Stimulated activated naive CD8-positive, alpha-beta T cell treated with anti-CD3 and anti-CD28 coated beads, Interleukin-15, Interleukin-2, amounts not matched to agents 100 U/mL and 50 U/mL, for 24 hours (primary cell): Measurements from ENCODE around the gene PRRG3.

Experiments
- ATAC-seq: fragments of 150-1000 bp; cut with Tn5 transposase; one replicate; pipeline ENCODE4 v1.10.0; 2021
- DNase-seq: peaks from one replicate; pipeline ENCODE4 v3.0.0; 2021

Gene PRRG3

GRCh38 chrX:151708821-151709220 is 13.6 kb downstream of the PRRG3 start:
- DNase-seq (no peak), ATAC-seq (no peak)

- no peak for DNase-seq
- no peak for ATAC-seq
Measured at GRCh38 chrX:151710457-151710856, 15.2 kb downstream of the PRRG3 start.

- DNase-seq (no peak), ATAC-seq (no peak)
Measured at GRCh38 chrX:151711154-151711553, 15.9 kb downstream of the PRRG3 start.

- no peak for DNase-seq
- ATAC-seq, result no peak
Measured at GRCh38 chrX:151711787-151712186, 16.5 kb downstream of the PRRG3 start.

GRCh38 chrX:151712253-151712652 is 17.0 kb downstream of the PRRG3 start:
- DNase-seq (no peak), ATAC-seq (no peak)

- DNase-seq, result peak; percentile 14
- ATAC-seq, result no peak
Measured at GRCh38 chrX:151713849-151714248, 18.6 kb downstream of the PRRG3 start.

GRCh38 chrX:151714362-151714761 is 19.1 kb downstream of the PRRG3 start:
- DNase-seq, result no peak
- no peak for ATAC-seq

GRCh38 chrX:151715752-151716151 is 20.5 kb downstream of the PRRG3 start, which contains the start of gene FATE1:
Gene FATE1, plus strand, starts transcription at chrX:151716035. Its CDS starts 85 bp downstream, at chrX:151716120.
- DNase-seq (no peak), ATAC-seq (no peak)

- DNase-seq (peak; percentile 3), ATAC-seq (no peak)
Measured at GRCh38 chrX:151722241-151722846, 27.1 kb downstream of the PRRG3 start.

GRCh38 chrX:151723156-151723760 is 28.0 kb downstream of the PRRG3 start:
- no peak for ATAC-seq
- DNase-seq, result no peak

GRCh38 chrX:151724563-151725337 is 29.5 kb downstream of the PRRG3 start:
- DNase-seq, result no peak
- ATAC-seq, result no peak

- ATAC-seq, result no peak
- no peak for DNase-seq
Measured at GRCh38 chrX:151725338-151725614, 30.0 kb downstream of the PRRG3 start.

GRCh38 chrX:151726751-151727150 is 31.5 kb downstream of the PRRG3 start:
- ATAC-seq (no peak), DNase-seq (no peak)

- DNase-seq (no peak), ATAC-seq (no peak)
Measured at GRCh38 chrX:151727346-151727745, 32.1 kb downstream of the PRRG3 start.

- DNase-seq (no peak), ATAC-seq (no peak)
Measured at GRCh38 chrX:151729056-151729725, 33.9 kb downstream of the PRRG3 start.

GRCh38 chrX:151734446-151734845 is 39.2 kb downstream of the PRRG3 start, which contains the start of gene CNGA2:
Gene CNGA2, plus strand, starts transcription at chrX:151734746. Its CDS starts 3,738 bp downstream, at chrX:151738484.
- no peak for ATAC-seq

GRCh38 chrX:151735219-151735618 is 40.0 kb downstream of the PRRG3 start:
- ATAC-seq (no peak), DNase-seq (no peak)

More at GRCh38 chrX:151734446-151734845, 39.2 kb downstream of the PRRG3 start, which contains the start of gene CNGA2:
- no peak for DNase-seq

GRCh38 chrX:151736685-151737084 is 41.4 kb downstream of the PRRG3 start:
- no peak for ATAC-seq
- no peak for DNase-seq

GRCh38 chrX:151737494-151737893 is 42.2 kb downstream of the PRRG3 start:
- DNase-seq, result no peak
- no peak for ATAC-seq

GRCh38 chrX:151738751-151739150 is 43.5 kb downstream of the PRRG3 start:
- DNase-seq (no peak), ATAC-seq (no peak)

GRCh38 chrX:151741606-151742005 is 46.3 kb downstream of the PRRG3 start:
- no peak for DNase-seq
- ATAC-seq, result no peak

- no peak for ATAC-seq
- DNase-seq, result no peak
Measured at GRCh38 chrX:151742311-151742710, 47.1 kb downstream of the PRRG3 start.
